SH-SY5Y (cell line): Measurements from ENCODE around the gene TMEM63C.

ENCODE experiments used
- GATA2 ChIP-seq: IDR thresholded peaks from 2 replicates; pipeline ENCODE4 v1.6.1; 2011; ENCODE audit warnings: mild to moderate bottlenecking, low read depth, low read length
- GATA3 ChIP-seq: IDR thresholded peaks from 2 replicates; pipeline ENCODE4 v1.6.1; 2011; ENCODE audit warnings: low read depth, mild to moderate bottlenecking, low read length, moderate library complexity

DNA sequence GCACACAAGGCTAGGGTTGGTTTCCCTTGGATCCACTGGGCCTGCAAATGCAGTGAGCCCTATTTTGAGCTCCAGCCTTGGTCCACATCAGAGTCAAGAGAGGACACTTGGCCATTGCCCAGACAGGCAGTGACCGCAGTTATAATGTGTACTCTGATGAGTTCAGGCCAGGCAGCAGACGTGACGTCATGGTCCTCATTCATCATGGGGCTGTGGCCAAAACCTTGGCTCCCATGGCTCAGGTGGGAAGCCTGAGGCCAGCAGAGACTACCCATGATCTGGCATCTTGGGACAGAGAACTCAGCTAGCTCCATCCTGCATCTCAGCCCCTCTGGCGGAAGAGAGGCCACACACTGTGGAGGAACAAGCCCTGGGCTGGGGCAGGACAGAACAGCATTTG, 16.4 kb downstream of the TMEM63C start:
- TF ChIP-seq GATA3 (no peak), GATA2 (no peak)
